HG02763 (cell line): Measurements from ENCODE around the gene ITGAD.

ENCODE experiments used
- ATAC-seq: cut with Tn5 transposase; IDR thresholded peaks from one replicate; pipeline ENCODE4 v1.9.1; 2021; ENCODE audit warnings: mild to moderate bottlenecking, moderate library complexity; ENCODE audit not compliant: unreplicated experiment

Gene ITGAD

DNA sequence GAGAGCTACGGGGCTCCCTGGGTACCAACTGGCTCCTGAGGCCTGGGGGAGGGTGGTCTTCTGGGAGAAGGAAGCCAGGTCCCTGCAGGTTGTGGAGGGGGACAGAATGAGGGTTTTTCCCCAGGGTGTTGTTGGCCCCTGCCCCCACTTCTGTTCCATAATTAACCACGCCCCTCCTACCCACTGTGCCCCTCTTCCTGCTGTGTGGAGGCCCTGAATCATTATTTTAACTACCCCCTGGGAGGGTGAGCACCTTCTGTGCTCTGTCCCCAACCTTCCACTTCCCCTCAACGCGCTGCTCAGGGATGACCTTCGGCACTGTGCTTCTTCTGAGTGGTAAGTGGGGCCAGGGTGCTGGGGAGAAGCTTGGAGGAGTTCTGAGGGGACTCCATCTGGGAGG is at the start of gene ITGAD:
Gene ITGAD, plus strand, starts transcription at position 280 of the 400 bp plus-strand sequence. Its CDS starts 26 bp downstream, at position 306.
- ATAC-seq = no peak

DNA sequence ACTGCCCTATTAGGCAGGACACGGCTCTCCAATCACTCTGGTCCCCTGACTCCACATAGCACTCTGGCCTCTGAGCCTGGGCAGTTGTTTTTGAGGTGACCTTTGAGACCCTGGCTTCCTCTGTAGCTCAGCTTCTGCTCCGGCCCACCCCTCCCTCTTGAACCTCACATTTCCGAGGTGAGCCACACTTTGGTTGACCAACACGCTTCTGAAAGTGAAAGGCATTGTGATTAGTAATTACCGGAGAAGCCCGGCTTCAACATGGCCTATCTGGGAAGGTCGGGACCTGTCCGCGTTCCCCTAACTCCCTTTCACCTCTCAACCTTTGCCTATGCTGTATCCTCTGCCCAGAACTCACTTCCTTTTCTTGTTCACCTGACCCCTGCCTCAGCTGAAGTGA is 48.4 kb upstream of the ITGAD start:
- peak; percentile 91 for ATAC-seq

DNA sequence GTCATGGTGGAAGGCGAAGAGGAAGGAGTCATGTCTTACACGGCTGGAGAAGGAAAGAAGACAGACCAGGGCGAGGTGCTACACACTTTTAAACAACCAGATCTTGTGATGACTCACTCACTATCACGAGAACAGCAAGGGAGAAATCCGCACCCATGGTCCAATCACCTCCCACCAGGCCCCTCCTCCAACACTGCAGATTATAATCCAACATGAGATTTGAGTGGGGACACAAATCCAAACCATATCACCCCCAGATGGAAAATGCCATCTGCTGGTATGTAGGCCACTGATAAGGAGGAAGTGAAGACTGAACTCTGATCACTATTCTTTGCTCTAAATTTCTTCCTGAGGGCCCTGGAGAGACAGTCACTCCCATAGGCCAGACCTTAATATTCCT is 45.7 kb upstream of the ITGAD start:
- ATAC-seq = no peak

DNA sequence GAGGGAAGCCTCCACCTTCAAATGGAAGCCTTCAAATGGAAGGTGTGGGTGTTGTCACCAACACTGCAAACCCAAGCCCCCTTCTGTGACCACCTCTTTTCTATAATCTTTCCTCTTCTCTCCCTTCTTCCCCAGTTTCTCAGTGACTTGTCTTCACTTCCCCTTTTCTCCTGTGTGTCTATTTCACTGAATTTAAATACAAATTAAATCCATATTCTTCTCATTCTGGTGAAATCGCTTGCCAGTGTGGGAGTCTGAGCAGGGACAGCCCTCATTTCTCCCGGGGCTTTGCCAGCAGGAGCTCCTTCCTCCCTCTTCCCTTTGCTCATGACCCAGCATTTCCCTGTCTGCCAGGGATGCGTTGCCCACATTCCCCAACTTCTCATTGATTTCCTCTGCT is 44.6 kb upstream of the ITGAD start:
- ATAC-seq = no peak

DNA sequence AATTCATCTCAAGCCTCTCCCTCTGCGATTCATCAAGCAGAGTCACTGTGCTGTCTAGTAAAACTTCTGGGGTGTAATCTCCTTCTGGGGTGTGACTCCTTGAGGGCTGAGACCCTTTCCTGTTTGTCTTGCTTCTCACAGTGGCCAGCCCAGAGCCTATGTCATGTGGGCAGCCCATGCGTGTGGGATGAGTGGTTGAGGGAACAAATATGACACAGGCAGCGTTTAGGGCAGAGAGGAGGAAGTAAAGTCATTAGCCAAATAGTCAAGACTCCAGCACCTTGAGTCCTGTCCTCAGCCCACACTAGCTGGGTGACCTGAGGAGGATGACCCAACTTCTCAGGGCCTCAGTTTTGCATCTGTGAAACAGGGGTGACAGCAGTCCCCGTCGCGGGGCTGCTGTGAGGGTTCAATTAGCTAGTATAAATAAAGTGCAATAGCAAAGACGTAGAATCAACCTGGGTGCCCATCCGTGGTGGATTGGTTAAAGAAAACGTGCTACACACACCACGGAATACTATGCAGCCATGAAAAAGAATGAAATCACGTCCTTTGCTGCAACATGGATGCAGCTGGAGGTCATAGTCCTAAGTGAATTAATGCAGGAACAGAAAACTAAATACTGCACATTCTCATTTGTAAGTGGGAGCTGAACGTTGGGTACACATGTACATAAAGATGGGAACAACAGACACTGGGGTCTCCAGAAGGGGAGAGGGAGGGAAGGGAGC is 42.7 kb upstream of the ITGAD start:
- no peak for ATAC-seq

DNA sequence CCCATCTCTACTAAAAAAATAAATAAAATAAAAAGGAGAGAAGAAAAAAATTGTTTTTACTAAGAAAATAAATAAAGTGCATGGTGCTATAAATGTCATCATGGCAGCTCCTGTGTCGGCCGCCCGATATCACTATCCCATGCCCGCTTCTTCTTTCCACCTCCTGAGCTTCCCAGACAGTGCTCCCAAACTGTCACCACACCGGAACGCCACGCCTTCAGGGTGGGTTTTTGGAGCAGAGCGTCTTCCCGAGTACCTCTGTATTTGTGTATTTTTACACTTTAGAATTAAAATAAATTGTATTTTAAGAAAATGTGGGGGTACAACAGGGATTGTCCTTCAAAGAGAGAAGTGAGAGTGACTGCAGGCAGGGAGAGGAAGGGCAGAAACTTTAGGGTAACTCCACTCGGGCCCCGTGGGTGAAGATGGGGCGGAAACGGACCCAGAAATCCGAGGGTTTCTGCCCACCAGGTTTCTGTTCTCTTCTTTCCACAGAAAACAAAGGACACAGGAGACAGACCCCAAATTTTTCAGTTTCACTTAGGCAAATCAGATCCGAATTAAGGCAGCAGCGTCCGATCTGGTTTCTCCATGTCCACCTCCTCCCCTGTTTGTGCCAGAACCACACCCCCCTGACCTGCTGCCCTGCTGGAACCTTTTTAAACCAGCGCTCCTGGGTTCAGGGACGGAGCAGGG is 41.7 kb upstream of the ITGAD start:
- no peak for ATAC-seq

DNA sequence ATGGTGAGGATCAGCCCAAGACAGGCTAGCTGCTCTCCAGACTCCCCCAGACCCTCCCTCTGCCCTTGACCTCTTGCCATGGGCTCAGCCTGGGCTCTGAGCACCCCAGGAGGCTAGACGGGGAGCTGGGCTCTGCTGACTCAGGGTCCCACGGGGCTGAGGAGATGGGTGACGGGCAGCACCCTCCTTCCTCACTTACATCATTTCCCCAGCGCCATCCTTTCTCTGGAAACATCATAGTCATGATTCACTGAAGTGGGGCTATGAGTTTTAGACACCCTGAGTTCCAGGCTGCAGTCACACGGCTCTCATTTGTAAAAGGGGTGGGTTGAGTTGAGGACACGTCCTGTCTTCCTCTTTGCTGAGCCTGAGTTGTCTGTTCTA is 41.2 kb upstream of the ITGAD start:
- ATAC-seq = no peak

DNA sequence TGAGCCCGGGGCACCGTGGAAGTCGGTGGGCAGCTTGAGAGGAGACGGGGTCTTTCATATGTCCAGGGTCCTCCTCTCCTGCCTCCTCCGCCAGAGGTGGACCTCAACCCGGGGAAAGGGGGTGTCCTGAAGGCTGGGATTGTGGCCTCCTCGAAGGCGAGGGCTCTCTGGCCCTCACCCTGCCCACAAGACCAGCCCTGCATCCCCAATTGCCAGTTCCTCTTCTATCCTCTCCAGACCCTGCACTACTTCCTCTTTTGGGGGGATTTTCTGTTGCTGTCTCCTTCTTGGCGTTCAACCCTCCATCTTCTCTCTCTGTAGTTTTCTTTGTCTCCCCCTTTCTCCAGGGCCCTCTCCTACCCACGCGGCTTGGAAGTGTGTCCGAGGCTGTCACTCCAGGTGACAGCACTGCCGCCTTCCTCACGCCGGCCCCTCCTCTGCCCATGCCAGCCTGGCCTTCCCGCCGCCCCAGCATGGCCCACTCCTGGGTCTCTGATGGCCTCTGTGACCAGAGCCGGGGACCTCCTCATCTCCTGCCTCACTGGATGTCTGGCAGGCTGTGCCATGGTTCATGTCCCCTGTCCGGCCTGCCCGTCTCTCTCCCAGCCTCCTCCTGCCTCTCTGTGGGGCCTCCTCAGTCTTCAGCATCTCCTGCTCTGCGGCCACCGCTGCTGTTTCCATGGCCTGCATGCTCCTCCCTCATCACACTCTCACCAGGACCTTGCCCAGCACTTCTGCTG is 40.6 kb upstream of the ITGAD start:
- ATAC-seq = no peak

DNA sequence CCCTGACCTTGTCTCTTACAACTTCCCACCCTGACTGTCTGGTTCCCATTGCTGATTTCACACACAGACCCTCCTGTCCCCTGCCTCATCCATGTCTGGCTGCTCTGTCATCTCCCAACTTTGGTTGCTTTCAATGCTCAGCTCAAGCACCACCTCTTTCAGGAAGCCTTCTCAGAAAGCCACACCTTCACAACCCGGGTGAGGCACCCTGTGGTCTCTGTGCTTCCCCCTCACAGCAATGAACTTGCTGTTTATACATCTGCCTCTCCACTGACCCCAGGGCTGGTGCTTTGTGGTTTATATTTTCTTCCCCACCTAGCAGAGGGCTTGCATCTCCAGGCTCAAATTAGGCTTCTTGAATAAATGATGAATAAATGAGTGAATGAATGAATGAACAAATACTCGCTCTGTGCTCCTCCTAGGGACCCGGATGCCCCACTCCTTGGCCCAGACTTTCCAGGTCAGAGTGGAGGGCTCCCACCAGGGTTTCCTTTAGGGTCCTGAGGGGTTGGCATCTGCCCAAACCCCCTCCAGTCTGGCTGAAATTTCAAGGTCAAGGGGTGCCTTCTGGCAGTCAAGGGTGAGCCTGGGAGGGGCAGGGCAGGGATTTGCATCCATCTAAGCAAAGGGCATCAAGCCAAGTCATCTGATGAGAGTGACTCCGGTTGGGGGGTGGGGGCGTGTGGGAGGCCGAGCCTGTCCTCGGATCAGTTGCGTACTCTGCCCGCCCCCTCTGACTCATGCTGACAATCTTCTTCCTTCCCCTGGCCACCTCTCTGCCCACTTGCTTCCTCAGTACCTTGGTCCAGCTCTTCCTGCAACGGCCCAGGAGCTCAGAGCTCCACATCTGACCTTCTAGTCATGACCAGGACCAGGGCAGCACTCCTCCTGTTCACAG is 38.5 kb upstream of the ITGAD start, which contains the start of gene ITGAX:
Gene ITGAX, plus strand, starts transcription at position 783 of the 898 bp plus-strand sequence. Its CDS starts 79 bp downstream, at position 862.
- peak; percentile 71 for ATAC-seq

DNA sequence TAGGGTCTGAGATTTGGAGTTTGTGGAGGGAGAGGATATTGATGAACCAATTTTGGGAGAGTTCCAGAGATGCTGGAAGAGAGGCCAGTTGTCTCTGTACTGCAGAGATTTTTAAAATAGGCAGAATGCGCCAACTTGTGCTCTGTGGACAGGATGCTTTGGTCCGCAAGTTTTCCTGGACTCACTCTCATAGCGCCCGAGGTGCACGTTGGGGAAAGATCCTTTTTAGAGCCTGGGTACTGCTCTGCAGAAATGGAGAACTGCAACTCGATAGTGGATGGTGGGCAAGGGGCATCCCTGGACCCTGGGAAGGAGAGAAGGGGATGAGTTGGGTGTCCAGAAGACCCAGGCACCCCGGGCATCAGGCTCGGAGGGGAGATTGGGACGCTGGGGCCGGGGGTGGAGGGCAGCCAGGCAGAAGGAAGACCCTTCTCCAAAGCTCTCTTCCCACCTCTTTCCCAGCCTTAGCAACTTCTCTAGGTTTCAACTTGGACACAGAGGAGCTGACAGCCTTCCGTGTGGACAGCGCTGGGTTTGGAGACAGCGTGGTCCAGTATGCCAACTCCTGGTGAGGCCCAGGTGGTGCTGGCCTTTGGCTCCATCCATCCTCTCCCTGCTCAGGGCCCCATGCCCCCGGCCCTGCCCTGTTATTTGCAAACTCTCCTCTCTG is 37.6 kb upstream of the ITGAD start:
- ATAC-seq = no peak

DNA sequence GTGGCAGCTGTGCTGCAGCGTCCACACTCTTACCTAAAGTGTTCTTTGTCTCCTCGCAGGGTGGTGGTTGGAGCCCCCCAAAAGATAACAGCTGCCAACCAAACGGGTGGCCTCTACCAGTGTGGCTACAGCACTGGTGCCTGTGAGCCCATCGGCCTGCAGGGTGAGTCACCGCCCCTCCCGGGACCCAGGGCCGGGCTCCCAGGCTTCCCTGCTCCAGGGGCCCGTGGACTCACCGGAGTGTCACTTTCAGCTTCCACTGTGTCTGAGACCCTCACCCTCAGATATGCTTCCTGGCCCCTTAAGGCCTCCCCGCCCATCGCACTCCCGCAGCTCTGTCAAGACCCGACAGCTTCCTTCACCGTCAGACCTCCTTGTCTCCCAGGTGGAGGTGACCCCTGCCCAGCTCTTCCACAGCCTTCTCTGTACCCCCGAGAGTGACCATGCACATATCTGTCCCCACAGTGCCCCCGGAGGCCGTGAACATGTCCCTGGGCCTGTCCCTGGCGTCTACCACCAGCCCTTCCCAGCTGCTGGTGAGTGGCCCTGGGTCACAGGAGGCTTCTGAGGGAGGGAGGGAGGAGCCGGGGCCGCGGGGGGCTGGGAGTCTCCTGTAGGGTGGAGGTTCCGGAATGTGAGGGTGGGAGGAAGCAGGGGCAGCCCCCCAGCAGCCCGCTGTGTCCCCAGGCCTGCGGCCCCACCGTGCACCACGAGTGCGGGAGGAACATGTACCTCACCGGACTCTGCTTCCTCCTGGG is 36.4 kb upstream of the ITGAD start:
- no peak for ATAC-seq

DNA sequence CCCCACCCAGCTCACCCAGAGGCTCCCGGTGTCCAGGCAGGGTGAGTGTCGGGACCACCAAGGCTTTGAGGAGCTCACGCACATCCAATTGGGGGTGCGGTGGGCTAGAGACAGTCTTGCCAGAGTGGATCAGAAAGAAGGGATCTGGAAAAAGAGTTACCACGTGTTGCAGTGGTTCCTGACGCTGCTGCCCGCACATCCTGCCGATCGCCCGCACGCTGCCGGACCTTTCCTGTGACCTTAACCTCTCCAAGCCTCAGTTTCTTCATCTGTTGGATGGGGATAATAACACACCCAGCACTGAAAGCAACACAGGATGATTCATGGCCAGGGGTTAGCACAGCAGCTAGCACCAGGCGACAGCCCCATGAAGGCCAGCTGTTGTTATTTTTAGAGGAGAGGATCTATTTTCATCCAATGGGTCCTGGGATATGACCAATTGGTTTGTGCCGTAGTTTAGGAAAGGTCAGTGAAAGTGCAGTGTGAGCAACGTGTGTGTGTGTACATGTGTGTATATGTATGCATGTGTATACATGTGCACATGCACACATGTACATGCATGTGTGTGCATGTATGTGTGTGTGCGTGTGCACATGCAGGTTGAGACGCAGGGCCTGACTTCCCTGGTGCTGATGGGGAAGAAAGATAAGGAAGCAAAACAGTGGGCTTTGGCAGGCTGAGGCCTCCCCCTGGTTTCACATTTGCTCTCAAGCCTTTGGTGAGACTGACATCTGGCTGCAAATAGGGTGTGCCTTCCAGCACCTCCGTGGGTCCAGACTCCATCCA is 35.6 kb upstream of the ITGAD start:
- no peak for ATAC-seq

DNA sequence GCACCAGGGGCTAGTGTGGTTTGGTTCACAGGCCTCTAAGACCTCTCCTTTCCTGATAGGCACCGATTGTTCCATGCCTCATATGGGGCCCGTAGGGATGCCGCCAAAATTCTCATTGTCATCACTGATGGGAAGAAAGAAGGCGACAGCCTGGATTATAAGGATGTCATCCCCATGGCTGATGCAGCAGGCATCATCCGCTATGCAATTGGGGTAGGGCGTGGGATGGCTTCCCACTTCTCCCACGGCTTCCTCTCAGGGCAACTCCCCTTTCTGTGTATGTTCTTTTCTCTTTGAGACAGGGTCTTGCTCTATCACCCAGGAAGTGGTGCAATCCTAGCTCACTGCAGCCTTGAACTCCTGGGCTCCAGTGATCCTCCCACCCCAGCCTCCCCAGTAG is 32.9 kb upstream of the ITGAD start:
- ATAC-seq = no peak

DNA sequence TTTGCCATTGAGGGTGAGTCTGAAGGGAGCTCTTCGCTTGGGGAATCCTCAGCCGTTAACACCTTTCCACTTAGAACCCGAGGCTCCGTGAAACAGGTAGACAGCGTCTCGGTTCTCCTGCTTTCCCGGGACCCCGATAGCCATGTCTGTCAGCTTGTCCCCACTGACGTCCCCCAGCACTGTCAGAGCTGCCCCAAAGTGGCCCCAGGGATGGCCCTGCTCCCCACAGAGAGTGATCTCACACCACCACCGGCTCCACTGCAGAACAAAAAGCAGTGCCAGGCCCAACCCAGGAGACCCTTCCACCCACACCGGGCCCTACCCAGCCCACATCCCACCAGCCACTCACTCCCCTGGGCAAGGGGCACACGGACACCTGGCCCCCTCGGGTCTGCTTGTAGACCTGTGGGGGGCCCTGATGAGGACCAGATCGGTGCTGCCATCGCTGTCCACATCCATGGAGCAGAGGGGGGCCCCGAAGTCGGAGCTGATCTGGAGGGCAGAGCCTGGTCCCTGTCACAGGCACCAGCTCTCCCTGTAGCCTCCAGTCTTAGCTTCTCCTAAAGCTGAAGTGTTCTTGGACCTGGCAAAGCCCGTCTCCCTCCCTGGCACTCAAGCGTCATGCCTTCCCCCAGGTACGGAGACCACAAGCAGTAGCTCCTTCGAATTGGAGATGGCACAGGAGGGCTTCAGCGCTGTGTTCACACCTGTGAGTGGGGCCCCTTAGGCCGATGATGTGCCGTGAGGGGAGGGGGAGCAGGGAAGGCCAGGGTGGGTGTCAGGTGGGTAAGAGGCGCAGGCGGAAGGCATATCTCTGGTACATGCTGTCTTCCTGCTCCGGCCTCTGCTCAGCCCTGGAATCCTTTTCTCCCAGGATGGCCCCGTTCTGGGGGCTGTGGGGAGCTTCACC is 31.7 kb upstream of the ITGAD start:
- no peak for ATAC-seq

DNA sequence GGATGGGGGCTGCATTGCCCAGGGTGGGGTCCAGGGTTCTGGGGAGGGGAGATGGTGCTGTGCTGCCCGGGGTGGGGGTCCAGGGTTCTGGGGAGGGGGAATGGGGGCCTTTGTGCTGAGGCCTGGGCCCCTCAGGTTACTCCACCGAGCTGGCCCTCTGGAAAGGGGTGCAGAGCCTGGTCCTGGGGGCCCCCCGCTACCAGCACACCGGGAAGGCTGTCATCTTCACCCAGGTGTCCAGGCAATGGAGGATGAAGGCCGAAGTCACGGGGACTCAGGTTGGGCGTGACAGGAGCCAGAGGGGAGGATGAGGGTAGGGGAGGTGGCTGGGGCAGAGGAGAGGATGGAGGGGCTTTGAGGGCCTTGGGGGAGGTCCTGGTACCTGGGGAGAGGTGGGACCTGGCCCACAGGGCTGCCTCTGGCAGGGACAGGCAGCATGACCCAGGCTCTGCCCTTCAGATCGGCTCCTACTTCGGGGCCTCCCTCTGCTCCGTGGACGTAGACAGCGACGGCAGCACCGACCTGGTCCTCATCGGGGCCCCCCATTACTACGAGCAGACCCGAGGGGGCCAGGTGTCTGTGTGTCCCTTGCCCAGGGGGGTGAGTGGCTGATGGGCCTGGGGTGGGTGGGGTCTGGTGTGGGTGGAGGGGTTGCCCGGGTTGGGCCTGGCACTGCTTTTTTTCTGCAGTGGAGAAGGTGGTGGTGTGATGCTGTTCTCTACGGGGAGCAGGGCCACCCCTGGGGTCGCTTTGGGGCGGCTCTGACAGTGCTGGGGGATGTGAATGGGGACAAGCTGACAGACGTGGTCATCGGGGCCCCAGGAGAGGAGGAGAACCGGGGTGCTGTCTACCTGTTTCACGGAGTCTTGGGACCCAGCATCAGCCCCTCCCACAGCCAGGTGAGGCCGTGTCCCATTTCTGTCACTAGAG is 30.4 kb upstream of the ITGAD start:
- no peak for ATAC-seq

DNA sequence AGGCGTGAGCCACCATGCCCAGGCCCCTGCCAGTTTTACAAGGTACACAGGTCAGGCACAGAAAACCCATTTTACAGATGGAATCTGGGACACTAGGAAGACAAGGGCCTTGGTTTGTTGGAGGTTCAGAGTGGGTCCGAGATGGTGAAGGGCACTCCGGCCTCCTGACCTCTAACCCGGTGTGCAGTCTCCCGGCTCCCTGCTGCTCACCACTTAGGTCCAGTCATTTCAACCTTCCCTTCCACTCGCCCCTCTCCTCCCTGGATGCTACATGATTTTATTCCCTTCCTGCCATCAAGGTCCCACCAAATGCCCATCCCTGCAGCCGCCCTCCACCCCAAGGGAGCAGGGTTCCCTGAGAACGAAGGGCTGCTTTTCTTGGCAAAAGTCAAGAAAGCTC is 29.4 kb upstream of the ITGAD start:
- no peak for ATAC-seq

DNA sequence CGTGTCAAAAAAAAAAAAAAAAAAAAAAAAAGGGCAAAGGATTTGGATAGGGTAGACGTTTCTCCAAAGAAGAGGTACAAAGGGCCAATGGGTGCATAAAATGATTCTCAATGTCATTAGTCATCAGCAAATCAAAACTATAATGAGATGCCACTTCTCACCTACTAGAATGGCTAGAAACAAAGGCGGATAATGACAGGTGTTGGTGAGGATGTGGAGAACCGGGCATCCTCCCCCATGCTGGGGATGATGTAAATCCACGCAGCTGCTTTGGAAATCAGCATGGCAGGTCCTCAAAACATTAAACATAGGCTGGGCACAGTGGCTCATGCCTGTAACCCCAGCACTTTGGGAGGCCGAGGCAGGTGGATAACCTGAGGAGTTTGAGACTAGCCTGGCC is 28.7 kb upstream of the ITGAD start:
- no peak for ATAC-seq
